Measurements from ENCODE around the gene MSTO1.
"Not testable (repeated sequence)": the region's sequence is repeated elsewhere in the genome, so short reads cannot be mapped to it uniquely, and the experiment has no call there.

MSTO1 gene

DNA sequence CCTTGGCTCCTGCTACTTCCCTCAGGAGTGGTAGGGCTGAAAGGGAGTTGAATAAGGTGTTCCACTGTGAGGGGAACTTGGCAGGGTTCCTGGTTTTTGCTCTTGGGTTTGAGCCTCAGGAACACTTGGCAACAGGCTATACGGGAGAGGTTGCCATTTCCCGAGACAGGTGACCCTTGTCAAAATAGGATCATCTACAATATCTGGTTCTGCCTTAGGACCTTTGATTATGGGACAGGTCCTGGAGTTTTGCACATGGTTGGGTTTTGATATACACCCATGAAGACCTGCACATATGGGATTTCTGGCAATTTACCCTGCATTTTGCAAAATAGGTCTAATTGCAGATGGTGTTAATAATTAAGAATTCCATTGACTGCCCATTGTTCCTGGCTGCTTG, 47.4 kb downstream of the MSTO1 start:
- Histone ChIP-seq H3K4me1 (ENCODE audit: insufficient read depth, low read length, severe bottlenecking) (no peaks in the 10 kb centered on the region), H4K20me1 (ENCODE audit: insufficient read depth, low read length) (no peaks in the 10 kb centered on the region), H3K4me2 (ENCODE audit: low read length) (no peak overlapping the region), H2AFZ (ENCODE audit: low read length) (no peak overlapping the region), H3K27me3 (ENCODE audit: insufficient read depth, low read length) (no peaks in the 10 kb centered on the region), H3K79me2 (ENCODE audit: insufficient read depth, low read length) (no peaks in the 10 kb centered on the region), H3F3A (ENCODE audit: insufficient read depth, low read length) (no peaks in the 10 kb centered on the region), H3K27ac (ENCODE audit: low read depth, low read length, poor library complexity, severe bottlenecking) (no peak overlapping the region), H3K9me2 (ENCODE audit: low read depth, low read length) (no peaks in the 10 kb centered on the region), H3K9ac (ENCODE audit: low read length) (no peak overlapping the region), H3K36me3 (ENCODE audit: insufficient read depth, low read length) (peaks cover 49% of the 10 kb centered on the region), H3K4me3 (ENCODE audit: low read depth, low read length, poor library complexity, severe bottlenecking) (no peak overlapping the region), H3K9me3 (ENCODE audit: low read length) (no peaks in the 10 kb centered on the region)
- TF ChIP-seq, protein P1, sequence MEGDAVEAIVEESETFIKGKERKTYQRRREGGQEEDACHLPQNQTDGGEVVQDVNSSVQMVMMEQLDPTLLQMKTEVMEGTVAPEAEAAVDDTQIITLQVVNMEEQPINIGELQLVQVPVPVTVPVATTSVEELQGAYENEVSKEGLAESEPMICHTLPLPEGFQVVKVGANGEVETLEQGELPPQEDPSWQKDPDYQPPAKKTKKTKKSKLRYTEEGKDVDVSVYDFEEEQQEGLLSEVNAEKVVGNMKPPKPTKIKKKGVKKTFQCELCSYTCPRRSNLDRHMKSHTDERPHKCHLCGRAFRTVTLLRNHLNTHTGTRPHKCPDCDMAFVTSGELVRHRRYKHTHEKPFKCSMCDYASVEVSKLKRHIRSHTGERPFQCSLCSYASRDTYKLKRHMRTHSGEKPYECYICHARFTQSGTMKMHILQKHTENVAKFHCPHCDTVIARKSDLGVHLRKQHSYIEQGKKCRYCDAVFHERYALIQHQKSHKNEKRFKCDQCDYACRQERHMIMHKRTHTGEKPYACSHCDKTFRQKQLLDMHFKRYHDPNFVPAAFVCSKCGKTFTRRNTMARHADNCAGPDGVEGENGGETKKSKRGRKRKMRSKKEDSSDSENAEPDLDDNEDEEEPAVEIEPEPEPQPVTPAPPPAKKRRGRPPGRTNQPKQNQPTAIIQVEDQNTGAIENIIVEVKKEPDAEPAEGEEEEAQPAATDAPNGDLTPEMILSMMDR (IDR thresholded peaks at IDR 0.05; ENCODE audit: low read length) = no peak
- TF ChIP-seq EZH2 (IDR thresholded peaks at IDR 0.05; ENCODE audit: borderline replicate concordance, low read length) = no peak

DNA sequence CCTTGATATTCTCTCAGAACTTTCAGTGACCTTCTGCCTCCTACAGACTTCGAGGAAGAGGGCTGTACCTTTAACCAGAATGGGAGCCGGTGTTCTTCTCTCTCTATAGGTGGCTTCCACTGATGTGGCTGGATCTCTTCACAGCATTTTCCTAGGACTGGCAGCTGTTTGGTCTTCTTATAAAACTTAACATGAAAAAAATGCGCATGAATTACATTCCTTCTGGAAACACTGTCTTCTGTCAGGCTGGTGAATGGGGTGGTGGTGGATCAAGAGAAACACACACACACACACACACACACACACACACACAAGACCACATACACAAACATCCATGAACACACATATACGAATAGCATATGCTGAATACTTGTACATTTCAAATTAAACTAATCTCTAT, 51.2 kb downstream of the MSTO1 start:
- H3K27me3 ChIP-seq (ENCODE audit: insufficient read depth, low read length); H4K20me1 ChIP-seq (ENCODE audit: insufficient read depth, low read length); H3F3A ChIP-seq (ENCODE audit: insufficient read depth, low read length); H3K79me2 ChIP-seq (ENCODE audit: insufficient read depth, low read length); H3K27ac ChIP-seq (ENCODE audit: low read depth, low read length, poor library complexity, severe bottlenecking); H3K4me1 ChIP-seq (ENCODE audit: insufficient read depth, low read length, severe bottlenecking); H3K4me3 ChIP-seq (ENCODE audit: low read depth, low read length, poor library complexity, severe bottlenecking); H3K9ac ChIP-seq (ENCODE audit: low read length); H3K9me3 ChIP-seq (ENCODE audit: low read length); H3K4me2 ChIP-seq (ENCODE audit: low read length); H2AFZ ChIP-seq (ENCODE audit: low read length); H3K9me2 ChIP-seq (ENCODE audit: low read depth, low read length): not testable (repeated sequence)
- H3K36me3 ChIP-seq (ENCODE audit: insufficient read depth, low read length) = peaks cover 80% of the 10 kb centered on the region
